ENCODE results near the gene LRRFIP2.
"Not testable (repeated sequence)": the region's sequence is repeated elsewhere in the genome, so short reads cannot be mapped to it uniquely, and the experiment has no call there.

Gene LRRFIP2

GRCh38 chr3:37183976-37184375 lies 9.6 kb upstream of the LRRFIP2 start:
- no peak for DNase-seq (ENCODE audit: low read depth in 2 of 2)

GRCh38 chr3:37183375-37183831 lies 9.0 kb upstream of the LRRFIP2 start:
- DNase-seq (ENCODE audit: low read depth in 2 of 2), result no peak

DNA sequence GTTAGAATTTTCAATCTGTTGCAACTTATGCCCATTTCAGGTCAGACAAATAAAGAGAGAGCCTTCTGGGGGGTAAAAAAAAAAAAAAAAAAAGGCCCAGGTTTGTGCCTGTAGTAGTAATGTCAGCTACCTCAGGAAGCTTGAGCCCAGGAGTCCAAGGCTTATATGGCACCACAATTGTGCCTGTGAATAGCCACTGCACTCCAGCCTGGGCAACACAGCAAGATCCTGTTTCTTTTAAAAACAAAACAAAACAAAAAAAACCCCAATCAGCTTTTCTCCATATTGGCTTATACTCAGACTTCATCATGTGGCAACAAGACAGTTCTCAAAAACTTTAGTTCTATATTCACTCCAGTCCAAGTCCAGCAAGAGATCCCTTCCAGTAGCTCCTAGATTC lies 8.4 kb upstream of the LRRFIP2 start:
- DNase-seq (ENCODE audit: low read depth in 2 of 2), result no peak

GRCh38 chr3:37181756-37182155 lies 7.4 kb upstream of the LRRFIP2 start:
- no peak for DNase-seq (ENCODE audit: low read depth in 2 of 2)

GRCh38 chr3:37179144-37179967 lies 5.0 kb upstream of the LRRFIP2 start:
- DNase-seq (ENCODE audit: low read depth in 2 of 2), result no peak

DNA sequence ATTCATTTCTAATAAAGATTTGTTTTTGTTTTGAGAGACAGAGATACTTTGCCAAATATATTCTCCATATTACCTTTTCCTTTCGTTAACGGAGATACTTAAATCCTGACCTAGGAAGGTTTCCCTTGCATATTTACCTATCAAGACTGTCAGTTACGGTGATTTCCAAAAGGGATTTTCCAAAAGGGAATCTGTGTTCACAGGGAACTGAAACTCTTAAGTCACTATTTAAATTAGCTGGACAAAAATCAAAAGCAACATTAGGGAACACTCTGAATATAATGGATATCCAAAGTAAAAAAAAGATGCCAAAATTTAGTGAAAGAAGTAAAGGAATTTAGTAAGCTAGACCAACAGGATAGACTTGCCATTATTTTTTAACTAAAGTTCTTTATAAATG lies 576 bp downstream of the LRRFIP2 start:
- no peak for DNase-seq (ENCODE audit: low read depth in 2 of 2)

GRCh38 chr3:37171144-37171543 lies 3.2 kb downstream of the LRRFIP2 start:
- DNase-seq (ENCODE audit: low read depth in 2 of 2), result no peak

DNA sequence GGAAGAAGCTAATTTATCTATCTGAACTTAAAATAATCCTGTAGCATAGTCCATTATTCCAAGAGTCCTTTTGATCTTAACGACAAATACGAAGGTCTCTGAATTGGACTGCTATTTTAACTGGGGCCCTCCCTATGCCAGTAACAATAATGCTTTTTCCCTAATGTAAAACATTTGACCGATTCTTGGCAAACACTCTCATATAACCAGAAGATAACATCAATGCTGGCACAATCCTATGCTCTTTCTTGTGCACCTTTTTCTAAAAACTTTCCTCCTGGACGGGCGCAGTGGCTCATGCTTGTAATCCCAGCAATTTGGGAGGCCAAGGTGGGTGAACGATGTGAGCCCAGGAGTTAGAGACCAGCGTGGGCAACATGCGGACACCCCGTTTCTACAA lies 3.9 kb downstream of the LRRFIP2 start:
- DNase-seq (ENCODE audit: low read depth in 2 of 2), result no peak

DNA sequence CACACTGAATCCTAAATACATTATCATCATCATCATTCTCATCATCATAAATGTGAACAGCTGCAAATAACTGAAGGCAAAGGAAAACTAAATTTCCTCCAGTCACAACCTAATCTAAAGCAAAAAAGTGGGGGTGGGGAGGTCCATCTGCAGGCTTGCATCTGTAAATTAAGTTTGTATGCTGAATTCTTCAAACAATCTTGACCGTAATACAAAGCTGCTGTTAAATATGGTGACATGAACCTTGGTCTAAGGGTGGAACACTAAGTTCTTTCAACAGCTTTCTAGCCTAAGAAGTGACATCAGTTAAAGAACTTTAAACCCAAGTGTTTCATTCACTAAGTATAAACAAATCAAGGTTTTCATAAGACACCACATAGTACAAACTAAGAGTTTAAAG lies 4.3 kb downstream of the LRRFIP2 start:
- no peak for DNase-seq (ENCODE audit: low read depth in 2 of 2)

DNA sequence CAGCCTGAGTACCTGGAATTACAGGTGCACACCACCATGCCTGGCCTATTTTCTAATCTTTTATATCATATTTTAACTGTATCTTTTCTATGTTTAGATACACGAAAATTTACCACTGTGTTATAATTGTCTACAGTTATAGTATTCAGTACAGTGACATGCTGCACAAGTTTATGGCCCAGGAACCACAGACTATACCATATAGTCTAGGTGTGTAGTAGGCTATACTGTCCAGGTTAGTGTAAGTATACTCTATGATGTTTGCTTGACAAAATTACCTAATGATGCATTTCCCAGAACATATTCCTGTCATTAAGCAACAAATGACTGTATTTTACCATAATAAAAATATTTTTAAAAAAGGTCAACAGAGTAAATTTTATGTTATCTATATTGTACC lies 5.5 kb downstream of the LRRFIP2 start:
- no peak for DNase-seq (ENCODE audit: low read depth in 2 of 2)

- no peak for DNase-seq (ENCODE audit: low read depth in 2 of 2)
Measured at GRCh38 chr3:37163262-37164015, 10.9 kb downstream of the LRRFIP2 start.

- no peak for DNase-seq (ENCODE audit: low read depth in 2 of 2)
Measured at GRCh38 chr3:37162501-37163245, 11.7 kb downstream of the LRRFIP2 start.

DNA sequence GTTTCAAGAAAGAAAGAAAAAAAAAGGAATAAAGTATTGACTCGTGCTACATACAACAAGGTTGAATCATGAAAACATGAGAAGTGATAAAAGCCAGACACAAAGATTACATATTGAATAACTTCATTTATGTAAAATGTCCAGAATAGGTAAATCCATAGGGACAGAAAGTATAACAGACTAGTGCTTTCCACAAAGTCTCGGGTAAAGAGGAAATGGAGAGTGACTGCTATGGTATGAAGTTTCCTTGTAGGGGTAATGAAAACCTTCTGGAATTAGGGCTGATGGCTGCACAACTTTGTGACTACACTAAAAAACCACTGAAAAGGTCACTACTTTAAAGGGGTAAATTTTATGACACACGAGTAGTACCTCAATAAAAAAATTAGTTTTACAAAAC lies 13.0 kb downstream of the LRRFIP2 start:
- no peak for DNase-seq (ENCODE audit: low read depth in 2 of 2)

GRCh38 chr3:37155782-37156181 lies 18.6 kb downstream of the LRRFIP2 start:
- no peak for DNase-seq (ENCODE audit: low read depth in 2 of 2)

GRCh38 chr3:37154668-37155314 lies 19.6 kb downstream of the LRRFIP2 start:
- DNase-seq (ENCODE audit: low read depth in 2 of 2), result no peak

DNA sequence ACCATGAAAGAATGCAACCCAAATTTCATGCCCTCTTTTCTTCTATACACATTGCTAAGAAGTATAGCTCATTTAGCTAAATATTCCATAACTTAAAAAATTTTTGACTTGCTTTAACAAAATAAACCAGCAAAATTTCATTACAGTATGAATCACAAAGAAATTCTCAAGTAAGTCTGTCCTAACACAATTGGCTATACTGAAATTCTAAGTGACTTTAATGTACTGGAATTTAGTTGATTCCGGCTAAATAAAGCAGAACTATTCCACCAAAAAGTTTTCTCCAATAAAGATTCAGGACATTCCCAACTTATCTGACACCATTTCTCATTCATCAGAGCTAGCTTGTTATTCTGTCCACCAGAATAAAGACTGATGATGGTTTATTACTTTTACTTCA lies 23.8 kb downstream of the LRRFIP2 start:
- no peak for DNase-seq (ENCODE audit: low read depth in 2 of 2)

- no peak for DNase-seq (ENCODE audit: low read depth in 2 of 2)
Measured at GRCh38 chr3:37149257-37149656, 25.1 kb downstream of the LRRFIP2 start.

GRCh38 chr3:37148208-37148607 lies 26.2 kb downstream of the LRRFIP2 start:
- no peak for DNase-seq (ENCODE audit: low read depth in 2 of 2)

DNA sequence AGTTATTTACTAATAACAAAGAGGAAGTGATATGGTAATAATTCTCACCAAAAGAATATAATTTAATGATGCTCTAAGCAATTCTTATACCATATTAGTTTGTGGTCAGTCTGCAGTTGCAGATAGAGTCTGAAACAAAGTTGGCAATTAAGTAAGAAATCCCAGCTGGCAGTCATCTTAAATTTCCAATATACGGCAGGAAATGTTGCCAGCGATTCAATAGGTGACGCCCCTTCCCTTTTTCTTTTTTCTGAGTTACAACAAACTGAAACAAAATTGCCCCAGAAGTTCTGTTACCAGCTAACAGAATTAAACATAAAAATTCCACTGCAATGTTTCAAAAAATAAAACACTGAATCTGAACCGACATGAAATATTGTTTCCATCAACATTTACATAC lies 26.7 kb downstream of the LRRFIP2 start:
- DNase-seq (ENCODE audit: low read depth in 2 of 2), result no peak

GRCh38 chr3:37146927-37147326 lies 27.5 kb downstream of the LRRFIP2 start:
- not testable (repeated sequence) for DNase-seq (ENCODE audit: low read depth in 2 of 2)

DNA sequence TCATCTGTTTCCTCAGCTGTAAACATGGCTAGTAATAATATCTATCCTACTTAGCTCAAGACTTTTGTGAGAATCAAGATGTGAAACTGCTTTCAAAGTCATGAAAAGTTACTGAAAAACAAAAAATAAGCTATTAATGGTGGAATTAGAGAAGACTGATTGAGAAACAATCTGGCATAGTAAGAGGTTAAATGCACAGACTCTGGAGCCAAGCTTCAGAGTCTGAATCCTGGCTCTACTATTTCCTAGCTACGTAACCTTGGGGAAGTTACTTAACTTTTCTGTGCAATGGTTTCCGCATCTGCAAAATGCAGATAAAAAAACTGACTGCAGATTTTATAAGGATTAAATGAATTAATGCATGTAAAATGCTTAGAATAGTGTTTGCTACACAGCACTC lies 28.8 kb downstream of the LRRFIP2 start:
- no peak for DNase-seq (ENCODE audit: low read depth in 2 of 2)

GRCh38 chr3:37144806-37145205 lies 29.6 kb downstream of the LRRFIP2 start:
- no peak for DNase-seq (ENCODE audit: low read depth in 2 of 2)

Measured in stimulated activated CD8-positive, alpha-beta memory T cell treated with anti-CD3 and anti-CD28 coated beads, Interleukin-15, amount 100 ng/mL, for 4 hours (primary cell).